ENCODE measurements around the gene CALHM6. TPM values are rescaled to one million over a fixed set of nuclear protein-coding genes. Genes with fewer than 3 reads are reported as not detected.
A peak's percentile ranks its signal among the peaks of the same experiment; 100 is the strongest.

The CALHM6 gene
- total and polyA plus RNA-seq, 2 experiments from 2014 or later, result 1.2 to 1.6 TPM

DNA sequence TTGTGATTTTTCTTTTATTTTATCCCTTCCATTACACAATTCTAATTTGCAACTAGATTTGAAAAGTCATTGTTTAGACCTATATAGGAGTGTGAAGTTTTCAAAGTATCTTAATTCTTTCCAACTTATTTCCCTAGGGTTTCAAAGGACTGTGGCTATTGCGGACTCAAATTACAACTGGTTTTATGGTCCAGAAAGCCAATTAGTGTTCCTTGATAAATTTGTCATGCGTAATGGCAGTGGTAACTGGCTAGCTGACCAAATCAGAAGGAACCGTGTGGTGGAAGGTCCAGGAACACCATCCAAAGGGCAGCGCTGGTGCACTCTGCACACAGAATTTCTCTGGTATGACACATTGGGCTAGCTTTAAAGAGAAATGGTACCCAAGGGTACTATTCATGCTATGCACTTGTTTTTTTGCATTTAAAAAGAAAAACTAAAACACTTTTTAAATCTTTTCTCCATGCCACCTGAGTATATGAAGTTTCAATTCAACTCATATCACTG, 27.9 kb upstream of the CALHM6 start:
- ATAC-seq (no peak), DNase-seq (ENCODE audit: low spot score) (no peak)
- H3K27me3 ChIP-seq (ENCODE audit: insufficient read depth), result no peaks in the 10 kb centered on the region
- no peak overlapping the region for H2AFZ ChIP-seq
- no peak overlapping the region for H3K27ac ChIP-seq (ENCODE audit: low read depth)
- peaks cover 26% of the 10 kb centered on the region for H3K4me1 Mint-ChIP-seq
- no peaks in the 10 kb centered on the region for H4K20me1 ChIP-seq (replicated peaks; ENCODE audit: insufficient read depth)
- TF ChIP-seq, protein P1, sequence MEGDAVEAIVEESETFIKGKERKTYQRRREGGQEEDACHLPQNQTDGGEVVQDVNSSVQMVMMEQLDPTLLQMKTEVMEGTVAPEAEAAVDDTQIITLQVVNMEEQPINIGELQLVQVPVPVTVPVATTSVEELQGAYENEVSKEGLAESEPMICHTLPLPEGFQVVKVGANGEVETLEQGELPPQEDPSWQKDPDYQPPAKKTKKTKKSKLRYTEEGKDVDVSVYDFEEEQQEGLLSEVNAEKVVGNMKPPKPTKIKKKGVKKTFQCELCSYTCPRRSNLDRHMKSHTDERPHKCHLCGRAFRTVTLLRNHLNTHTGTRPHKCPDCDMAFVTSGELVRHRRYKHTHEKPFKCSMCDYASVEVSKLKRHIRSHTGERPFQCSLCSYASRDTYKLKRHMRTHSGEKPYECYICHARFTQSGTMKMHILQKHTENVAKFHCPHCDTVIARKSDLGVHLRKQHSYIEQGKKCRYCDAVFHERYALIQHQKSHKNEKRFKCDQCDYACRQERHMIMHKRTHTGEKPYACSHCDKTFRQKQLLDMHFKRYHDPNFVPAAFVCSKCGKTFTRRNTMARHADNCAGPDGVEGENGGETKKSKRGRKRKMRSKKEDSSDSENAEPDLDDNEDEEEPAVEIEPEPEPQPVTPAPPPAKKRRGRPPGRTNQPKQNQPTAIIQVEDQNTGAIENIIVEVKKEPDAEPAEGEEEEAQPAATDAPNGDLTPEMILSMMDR (conservative IDR thresholded peaks at IDR 0.05; ENCODE audit: low read depth in 2 of 2), result no peak
- TF ChIP-seq, protein P2, sequence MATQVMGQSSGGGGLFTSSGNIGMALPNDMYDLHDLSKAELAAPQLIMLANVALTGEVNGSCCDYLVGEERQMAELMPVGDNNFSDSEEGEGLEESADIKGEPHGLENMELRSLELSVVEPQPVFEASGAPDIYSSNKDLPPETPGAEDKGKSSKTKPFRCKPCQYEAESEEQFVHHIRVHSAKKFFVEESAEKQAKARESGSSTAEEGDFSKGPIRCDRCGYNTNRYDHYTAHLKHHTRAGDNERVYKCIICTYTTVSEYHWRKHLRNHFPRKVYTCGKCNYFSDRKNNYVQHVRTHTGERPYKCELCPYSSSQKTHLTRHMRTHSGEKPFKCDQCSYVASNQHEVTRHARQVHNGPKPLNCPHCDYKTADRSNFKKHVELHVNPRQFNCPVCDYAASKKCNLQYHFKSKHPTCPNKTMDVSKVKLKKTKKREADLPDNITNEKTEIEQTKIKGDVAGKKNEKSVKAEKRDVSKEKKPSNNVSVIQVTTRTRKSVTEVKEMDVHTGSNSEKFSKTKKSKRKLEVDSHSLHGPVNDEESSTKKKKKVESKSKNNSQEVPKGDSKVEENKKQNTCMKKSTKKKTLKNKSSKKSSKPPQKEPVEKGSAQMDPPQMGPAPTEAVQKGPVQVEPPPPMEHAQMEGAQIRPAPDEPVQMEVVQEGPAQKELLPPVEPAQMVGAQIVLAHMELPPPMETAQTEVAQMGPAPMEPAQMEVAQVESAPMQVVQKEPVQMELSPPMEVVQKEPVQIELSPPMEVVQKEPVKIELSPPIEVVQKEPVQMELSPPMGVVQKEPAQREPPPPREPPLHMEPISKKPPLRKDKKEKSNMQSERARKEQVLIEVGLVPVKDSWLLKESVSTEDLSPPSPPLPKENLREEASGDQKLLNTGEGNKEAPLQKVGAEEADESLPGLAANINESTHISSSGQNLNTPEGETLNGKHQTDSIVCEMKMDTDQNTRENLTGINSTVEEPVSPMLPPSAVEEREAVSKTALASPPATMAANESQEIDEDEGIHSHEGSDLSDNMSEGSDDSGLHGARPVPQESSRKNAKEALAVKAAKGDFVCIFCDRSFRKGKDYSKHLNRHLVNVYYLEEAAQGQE (IDR thresholded peaks at IDR 0.05; ENCODE audit: unreplicated experiment), result no peak
- TF ChIP-seq, protein P3, sequence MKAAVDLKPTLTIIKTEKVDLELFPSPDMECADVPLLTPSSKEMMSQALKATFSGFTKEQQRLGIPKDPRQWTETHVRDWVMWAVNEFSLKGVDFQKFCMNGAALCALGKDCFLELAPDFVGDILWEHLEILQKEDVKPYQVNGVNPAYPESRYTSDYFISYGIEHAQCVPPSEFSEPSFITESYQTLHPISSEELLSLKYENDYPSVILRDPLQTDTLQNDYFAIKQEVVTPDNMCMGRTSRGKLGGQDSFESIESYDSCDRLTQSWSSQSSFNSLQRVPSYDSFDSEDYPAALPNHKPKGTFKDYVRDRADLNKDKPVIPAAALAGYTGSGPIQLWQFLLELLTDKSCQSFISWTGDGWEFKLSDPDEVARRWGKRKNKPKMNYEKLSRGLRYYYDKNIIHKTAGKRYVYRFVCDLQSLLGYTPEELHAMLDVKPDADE (IDR thresholded peaks at IDR 0.05), result no peak
- no peak for TF ChIP-seq ZNF331 (CRISPR knock-in tag; IDR thresholded peaks at IDR 0.05; ENCODE audit: low read depth)
- TF ChIP-seq ZNF114 (CRISPR knock-in tag; IDR thresholded peaks at IDR 0.05), result no peak
- no peak for TF ChIP-seq EZH2phosphoT487 (IDR thresholded peaks at IDR 0.05; ENCODE audit: unreplicated experiment)
- TF ChIP-seq NANOG (IDR thresholded peaks at IDR 0.05; ENCODE audit: borderline replicate concordance), result no peak
- no peak for TF ChIP-seq EZH2 (IDR thresholded peaks at IDR 0.05; ENCODE audit: low read depth, unreplicated experiment)
- TF ChIP-seq STAT1 (IDR thresholded peaks at IDR 0.05; ENCODE audit: unreplicated experiment), result no peak
- TF ChIP-seq, protein P4, sequence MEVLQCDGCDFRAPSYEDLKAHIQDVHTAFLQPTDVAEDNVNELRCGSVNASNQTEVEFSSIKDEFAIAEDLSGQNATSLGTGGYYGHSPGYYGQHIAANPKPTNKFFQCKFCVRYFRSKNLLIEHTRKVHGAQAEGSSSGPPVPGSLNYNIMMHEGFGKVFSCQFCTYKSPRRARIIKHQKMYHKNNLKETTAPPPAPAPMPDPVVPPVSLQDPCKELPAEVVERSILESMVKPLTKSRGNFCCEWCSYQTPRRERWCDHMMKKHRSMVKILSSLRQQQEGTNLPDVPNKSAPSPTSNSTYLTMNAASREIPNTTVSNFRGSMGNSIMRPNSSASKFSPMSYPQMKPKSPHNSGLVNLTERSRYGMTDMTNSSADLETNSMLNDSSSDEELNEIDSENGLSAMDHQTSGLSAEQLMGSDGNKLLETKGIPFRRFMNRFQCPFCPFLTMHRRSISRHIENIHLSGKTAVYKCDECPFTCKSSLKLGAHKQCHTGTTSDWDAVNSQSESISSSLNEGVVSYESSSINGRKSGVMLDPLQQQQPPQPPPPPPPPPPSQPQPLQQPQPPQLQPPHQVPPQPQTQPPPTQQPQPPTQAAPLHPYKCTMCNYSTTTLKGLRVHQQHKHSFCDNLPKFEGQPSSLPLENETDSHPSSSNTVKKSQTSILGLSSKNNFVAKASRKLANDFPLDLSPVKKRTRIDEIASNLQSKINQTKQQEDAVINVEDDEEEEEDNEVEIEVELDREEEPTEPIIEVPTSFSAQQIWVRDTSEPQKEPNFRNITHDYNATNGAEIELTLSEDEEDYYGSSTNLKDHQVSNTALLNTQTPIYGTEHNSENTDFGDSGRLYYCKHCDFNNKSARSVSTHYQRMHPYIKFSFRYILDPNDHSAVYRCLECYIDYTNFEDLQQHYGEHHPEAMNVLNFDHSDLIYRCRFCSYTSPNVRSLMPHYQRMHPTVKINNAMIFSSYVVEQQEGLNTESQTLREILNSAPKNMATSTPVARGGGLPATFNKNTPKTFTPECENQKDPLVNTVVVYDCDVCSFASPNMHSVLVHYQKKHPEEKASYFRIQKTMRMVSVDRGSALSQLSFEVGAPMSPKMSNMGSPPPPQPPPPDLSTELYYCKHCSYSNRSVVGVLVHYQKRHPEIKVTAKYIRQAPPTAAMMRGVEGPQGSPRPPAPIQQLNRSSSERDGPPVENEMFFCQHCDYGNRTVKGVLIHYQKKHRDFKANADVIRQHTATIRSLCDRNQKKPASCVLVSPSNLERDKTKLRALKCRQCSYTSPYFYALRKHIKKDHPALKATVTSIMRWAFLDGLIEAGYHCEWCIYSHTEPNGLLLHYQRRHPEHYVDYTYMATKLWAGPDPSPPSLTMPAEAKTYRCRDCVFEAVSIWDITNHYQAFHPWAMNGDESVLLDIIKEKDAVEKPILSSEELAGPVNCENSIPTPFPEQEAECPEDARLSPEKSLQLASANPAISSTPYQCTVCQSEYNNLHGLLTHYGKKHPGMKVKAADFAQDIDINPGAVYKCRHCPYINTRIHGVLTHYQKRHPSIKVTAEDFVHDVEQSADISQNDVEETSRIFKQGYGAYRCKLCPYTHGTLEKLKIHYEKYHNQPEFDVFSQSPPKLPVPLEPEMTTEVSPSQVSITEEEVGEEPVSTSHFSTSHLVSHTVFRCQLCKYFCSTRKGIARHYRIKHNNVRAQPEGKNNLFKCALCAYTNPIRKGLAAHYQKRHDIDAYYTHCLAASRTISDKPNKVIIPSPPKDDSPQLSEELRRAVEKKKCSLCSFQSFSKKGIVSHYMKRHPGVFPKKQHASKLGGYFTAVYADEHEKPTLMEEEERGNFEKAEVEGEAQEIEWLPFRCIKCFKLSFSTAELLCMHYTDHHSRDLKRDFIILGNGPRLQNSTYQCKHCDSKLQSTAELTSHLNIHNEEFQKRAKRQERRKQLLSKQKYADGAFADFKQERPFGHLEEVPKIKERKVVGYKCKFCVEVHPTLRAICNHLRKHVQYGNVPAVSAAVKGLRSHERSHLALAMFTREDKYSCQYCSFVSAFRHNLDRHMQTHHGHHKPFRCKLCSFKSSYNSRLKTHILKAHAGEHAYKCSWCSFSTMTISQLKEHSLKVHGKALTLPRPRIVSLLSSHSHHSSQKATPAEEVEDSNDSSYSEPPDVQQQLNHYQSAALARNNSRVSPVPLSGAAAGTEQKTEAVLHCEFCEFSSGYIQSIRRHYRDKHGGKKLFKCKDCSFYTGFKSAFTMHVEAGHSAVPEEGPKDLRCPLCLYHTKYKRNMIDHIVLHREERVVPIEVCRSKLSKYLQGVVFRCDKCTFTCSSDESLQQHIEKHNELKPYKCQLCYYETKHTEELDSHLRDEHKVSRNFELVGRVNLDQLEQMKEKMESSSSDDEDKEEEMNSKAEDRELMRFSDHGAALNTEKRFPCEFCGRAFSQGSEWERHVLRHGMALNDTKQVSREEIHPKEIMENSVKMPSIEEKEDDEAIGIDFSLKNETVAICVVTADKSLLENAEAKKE (CRISPR knock-in tag; IDR thresholded peaks at IDR 0.05), result no peak
- TF ChIP-seq CREB1 (CRISPR knock-in tag; IDR thresholded peaks at IDR 0.05; ENCODE audit: low read depth), result no peak
- TF ChIP-seq JUNB (IDR thresholded peaks at IDR 0.05; ENCODE audit: unreplicated experiment), result no peak
- H3K79me2 ChIP-seq (replicated peaks; ENCODE audit: insufficient read depth), result no peaks in the 10 kb centered on the region
- H3K9me2 ChIP-seq (ENCODE audit: insufficient read depth), result no peaks in the 10 kb centered on the region
- no peaks in the 10 kb centered on the region for H3F3A ChIP-seq (replicated peaks; ENCODE audit: low read depth)
- H3K4me3 ChIP-seq, result no peak overlapping the region
- peaks cover 24% of the 10 kb centered on the region for H3K4me1 ChIP-seq (ENCODE audit: insufficient read depth)
- H3K27ac Mint-ChIP-seq, result no peak overlapping the region
- no peaks in the 10 kb centered on the region for H3K9me3 Mint-ChIP-seq
- 0 out of 2 replicates have a peak overlapping the region, but pooled peaks have one; percentile 10 for H3K4me2 ChIP-seq
- no peaks in the 10 kb centered on the region for H3K36me3 ChIP-seq (ENCODE audit: insufficient read depth)
- H3K4me3 Mint-ChIP-seq, result no peak overlapping the region
- H3K36me3 Mint-ChIP-seq (ENCODE audit: low read depth), result peaks cover 32% of the 10 kb centered on the region
- peaks cover 2% of the 10 kb centered on the region for H3K27me3 Mint-ChIP-seq (ENCODE audit: insufficient read depth, low read depth, poor library complexity)
